Common myeloid progenitor, CD34-positive (primary cell): ENCODE data around the gene CLMP.

ENCODE experiments used
- CTCF ChIA-PET: fragments of 350-600 bp; sonication (Branson Sonifier 250); formaldehyde crosslinking; loops from one replicate; lab custom pipeline; 2021; ENCODE audit warnings: antibody characterized with exemption; lab: Charles Lee
- POLR2A ChIA-PET: fragments of 350-600 bp; sonication (Branson Sonifier 250); formaldehyde crosslinking; loops from one replicate; lab custom pipeline; 2021; ENCODE audit warnings: antibody characterized with exemption; lab: Charles Lee
- DNase-seq, 3 donors: peaks; one replicate each; pipeline versions ENCODE4 v3.0.0 to v3.0.0-alpha.2; 2013
- H3K27ac ChIP-seq, 2 experiments: 1 replicate in 1 of 2; 2 replicates in 1 of 2; pipeline ENCODE4 v1.7.0; 2013; ENCODE audit warnings: inconsistent platforms in 2 of 2, low read length in 2 of 2, mild to moderate bottlenecking in 2 of 2, low read depth in 1 of 2, moderate library complexity in 1 of 2; ENCODE audit not compliant: severe bottlenecking in 2 of 2, insufficient read depth in 1 of 2, poor library complexity in 1 of 2
- H3K27me3 ChIP-seq, 5 experiments: replicated peaks in 2 of 5; 1 replicate in 3 of 5; 2 replicates in 2 of 5; pipeline versions ENCODE4 v1.6.1 to v1.7.0; 2013; ENCODE audit warnings: low read length in 4 of 5, mild to moderate bottlenecking in 2 of 5, moderate library complexity in 2 of 5, inconsistent platforms in 1 of 5; ENCODE audit not compliant: insufficient read depth in 5 of 5, control insufficient read depth in 4 of 5
- H3K36me3 ChIP-seq, 4 experiments: 1 replicate in 2 of 4; 2 replicates in 2 of 4; pipeline versions ENCODE4 v1.6.1 to v1.7.0; 2013; ENCODE audit warnings: low read length in 3 of 4, control low read depth in 1 of 4, mild to moderate bottlenecking in 1 of 4; ENCODE audit not compliant: control insufficient read depth in 4 of 4, insufficient read depth in 4 of 4
- H3K4me1 ChIP-seq, 4 experiments: 1 replicate in 3 of 4; 2 replicates in 1 of 4; pipeline versions ENCODE4 v1.6.1 to v1.7.1; 2013; ENCODE audit warnings: low read length in 3 of 4, mild to moderate bottlenecking in 3 of 4, control low read depth in 1 of 4, inconsistent platforms in 1 of 4, moderate library complexity in 1 of 4; ENCODE audit not compliant: control insufficient read depth in 4 of 4, insufficient read depth in 4 of 4; ENCODE audit errors: control extremely low read depth in 1 of 4
- H3K4me3 ChIP-seq, 7 experiments: 1 replicate in 4 of 7; 2 replicates in 3 of 7; pipeline versions ENCODE4 v1.5.1 to v1.7.0; 2013; ENCODE audit warnings: mild to moderate bottlenecking in 7 of 7, low read length in 6 of 7, moderate library complexity in 6 of 7, inconsistent platforms in 2 of 7, low read depth in 2 of 7, control low read depth in 1 of 7; ENCODE audit not compliant: insufficient read depth in 4 of 7, control insufficient read depth in 1 of 7; ENCODE audit errors: extremely low read depth in 1 of 7
- H3K9me3 ChIP-seq, 5 experiments: 1 replicate in 4 of 5; 2 replicates in 1 of 5; pipeline versions ENCODE4 v1.6.1 to v1.7.1; 2013; ENCODE audit warnings: low read length in 4 of 5, mild to moderate bottlenecking in 2 of 5, inconsistent platforms in 1 of 5, low read depth in 1 of 5, moderate library complexity in 1 of 5; ENCODE audit not compliant: control insufficient read depth in 4 of 5, insufficient read depth in 2 of 5; ENCODE audit errors: control extremely low read depth in 1 of 5
- WGBS: methylation state at CpG from one replicate; pipeline ENCODE4 v1.1.5; 2013; ENCODE audit not compliant: insufficient coverage; 5-methylcytosine and 5-hydroxymethylcytosine counted together

CLMP gene

GRCh38 chr11:123033895-123034294 is 161.2 kb downstream of the CLMP start:
- Histone ChIP-seq H3K27me3 (no peaks in the 10 kb centered on the region), H3K27ac (no peak overlapping the region), H3K4me1 (no peaks in the 10 kb centered on the region), H3K4me3 (no peak overlapping the region), H3K36me3 (no peaks in the 10 kb centered on the region), H3K9me3 (no peaks in the 10 kb centered on the region)
- ChIA-PET POLR2A (no interaction called here), CTCF (interaction anchor here (1.1 to 3.4 kb wide), 6 partner anchors 9 to 183 kb away, joined by 3 to 18 read pairs (median 6); no protein-coding TSS in a partner anchor)
- 82% methylated on average over 6 of the region's 10 CpGs for WGBS
- peak in 1 of 3 donors; percentile 19 for DNase-seq

GRCh38 chr11:123030517-123030916 is 164.5 kb downstream of the CLMP start:
- no peak for DNase-seq
- Histone ChIP-seq H3K9me3 (no peaks in the 10 kb centered on the region), H3K27me3 (no peaks in the 10 kb centered on the region), H3K4me1 (no peaks in the 10 kb centered on the region), H3K36me3 (no peaks in the 10 kb centered on the region), H3K27ac (no peak overlapping the region), H3K4me3 (no peak overlapping the region)
- CTCF ChIA-PET = interaction anchor here (1.2 to 2.3 kb wide), 5 partner anchors 10 to 404 kb away, joined by 3 to 12 read pairs (median 4); no protein-coding TSS in a partner anchor
- POLR2A ChIA-PET = no interaction called here
- 100% methylated on average over 4 of the region's 4 CpGs for WGBS

GRCh38 chr11:123020968-123021367 is 174.1 kb downstream of the CLMP start:
- Histone ChIP-seq H3K27me3 (no peaks in the 10 kb centered on the region), H3K4me1 (peaks cover 0 to 5% (median 0%) of the 10 kb centered on the region in 4 experiments), H3K4me3 (no peak overlapping the region), H3K36me3 (no peaks in the 10 kb centered on the region), H3K9me3 (no peaks in the 10 kb centered on the region), H3K27ac (no peak overlapping the region)
- no CpG with 5 or more reads among the region's 2 CpGs for WGBS
- ChIA-PET CTCF (interaction anchor here (0.6 to 9.4 kb wide), 20 partner anchors 9 to 388 kb away, joined by 3 to 162 read pairs (median 4); partner anchors contain the start of gene JHY), POLR2A (interaction anchor here (0.9 kb wide), 1 partner anchor 37 kb away, joined by 3 read pairs; no protein-coding TSS in a partner anchor)
- peak; percentile 66 to 83 (median 80) for DNase-seq
